AG09309 (cell line): ENCODE results near the gene RPS6KA4.

ENCODE experiments used
- DNase-seq: peaks from one replicate; pipeline ENCODE4 v3.0.0-alpha.2; 2010; ENCODE audit warnings: low read depth
- H3K4me3 ChIP-seq: 2 replicates; pipeline ENCODE4 v1.5.1; 2011; ENCODE audit warnings: mild to moderate bottlenecking, low read depth, low read length, moderate library complexity; ENCODE audit not compliant: control insufficient read depth
- TF ChIP-seq, protein P1 (sequence below): IDR thresholded peaks from 2 replicates; pipeline ENCODE4 v1.5.1; 2011; ENCODE audit warnings: mild to moderate bottlenecking, low read depth, low read length, inconsistent platforms; ENCODE audit not compliant: insufficient read depth, control insufficient read depth; ENCODE audit errors: missing control alignments

RPS6KA4 gene

DNA sequence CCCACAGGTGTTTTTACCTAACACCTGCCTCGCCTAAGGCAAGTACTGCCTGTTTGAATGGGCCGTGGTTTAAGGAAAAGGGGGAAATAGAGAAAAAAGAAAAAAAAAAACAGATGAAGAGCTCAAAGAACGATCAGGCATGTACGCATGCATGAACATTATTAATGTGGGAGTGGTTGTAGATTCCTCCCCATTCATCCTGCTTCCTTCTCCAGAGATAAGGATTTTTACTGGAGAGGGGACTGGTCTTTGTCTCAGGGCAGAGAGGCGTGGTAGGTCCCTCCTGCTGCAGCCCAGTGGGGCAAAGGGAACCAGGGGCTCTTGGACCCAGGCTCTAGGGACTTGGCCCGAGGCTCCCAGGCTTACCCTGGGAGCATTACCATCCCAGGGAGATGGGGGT is 23.1 kb downstream of the RPS6KA4 start:
- TF ChIP-seq, protein P1, sequence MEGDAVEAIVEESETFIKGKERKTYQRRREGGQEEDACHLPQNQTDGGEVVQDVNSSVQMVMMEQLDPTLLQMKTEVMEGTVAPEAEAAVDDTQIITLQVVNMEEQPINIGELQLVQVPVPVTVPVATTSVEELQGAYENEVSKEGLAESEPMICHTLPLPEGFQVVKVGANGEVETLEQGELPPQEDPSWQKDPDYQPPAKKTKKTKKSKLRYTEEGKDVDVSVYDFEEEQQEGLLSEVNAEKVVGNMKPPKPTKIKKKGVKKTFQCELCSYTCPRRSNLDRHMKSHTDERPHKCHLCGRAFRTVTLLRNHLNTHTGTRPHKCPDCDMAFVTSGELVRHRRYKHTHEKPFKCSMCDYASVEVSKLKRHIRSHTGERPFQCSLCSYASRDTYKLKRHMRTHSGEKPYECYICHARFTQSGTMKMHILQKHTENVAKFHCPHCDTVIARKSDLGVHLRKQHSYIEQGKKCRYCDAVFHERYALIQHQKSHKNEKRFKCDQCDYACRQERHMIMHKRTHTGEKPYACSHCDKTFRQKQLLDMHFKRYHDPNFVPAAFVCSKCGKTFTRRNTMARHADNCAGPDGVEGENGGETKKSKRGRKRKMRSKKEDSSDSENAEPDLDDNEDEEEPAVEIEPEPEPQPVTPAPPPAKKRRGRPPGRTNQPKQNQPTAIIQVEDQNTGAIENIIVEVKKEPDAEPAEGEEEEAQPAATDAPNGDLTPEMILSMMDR, result no peak
- DNase-seq, result no peak
- no peak overlapping the region for H3K4me3 ChIP-seq

DNA sequence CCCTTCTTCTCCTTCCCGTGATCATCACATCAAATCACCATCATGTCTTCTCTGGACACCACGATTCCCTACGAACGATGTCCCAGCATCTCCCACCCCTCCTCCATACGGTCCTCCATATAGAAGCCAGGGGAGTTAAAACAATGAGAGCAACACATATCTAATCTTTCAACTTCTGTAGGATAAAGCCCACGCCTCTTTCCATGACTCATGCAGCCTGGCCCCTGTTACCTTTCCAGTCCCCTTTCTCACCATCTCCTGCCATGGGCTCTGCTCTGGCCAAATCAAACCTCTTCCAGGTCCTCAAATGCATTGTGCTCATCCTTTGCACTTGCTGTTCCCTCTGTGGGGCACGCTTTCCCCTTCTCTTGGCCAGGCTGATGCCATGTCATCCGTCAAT is 23.6 kb downstream of the RPS6KA4 start:
- no peak for DNase-seq
- TF ChIP-seq, protein P1, result no peak
- H3K4me3 ChIP-seq, result no peak overlapping the region

DNA sequence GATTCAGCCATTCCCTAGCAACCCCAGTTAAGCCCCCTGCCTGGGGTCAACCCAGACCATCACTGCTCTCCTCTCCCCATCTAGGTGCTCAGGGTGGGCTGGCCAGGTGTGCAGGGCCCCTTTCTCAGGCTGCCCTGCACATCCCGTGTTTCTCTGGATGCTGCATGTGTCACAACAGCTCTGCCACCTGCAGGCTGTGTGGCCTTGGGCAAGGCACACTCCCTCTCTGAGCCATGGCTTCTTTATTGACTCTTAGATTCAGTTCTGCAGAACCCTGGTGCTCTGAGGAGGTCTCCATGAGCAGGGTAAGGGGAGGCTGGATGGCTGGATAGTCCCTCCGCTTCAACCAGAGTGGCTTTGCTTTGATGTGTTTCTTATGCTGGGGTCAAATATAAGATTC is 24.6 kb downstream of the RPS6KA4 start:
- DNase-seq, result no peak
- H3K4me3 ChIP-seq, result no peak overlapping the region
- TF ChIP-seq, protein P1, result no peak

DNA sequence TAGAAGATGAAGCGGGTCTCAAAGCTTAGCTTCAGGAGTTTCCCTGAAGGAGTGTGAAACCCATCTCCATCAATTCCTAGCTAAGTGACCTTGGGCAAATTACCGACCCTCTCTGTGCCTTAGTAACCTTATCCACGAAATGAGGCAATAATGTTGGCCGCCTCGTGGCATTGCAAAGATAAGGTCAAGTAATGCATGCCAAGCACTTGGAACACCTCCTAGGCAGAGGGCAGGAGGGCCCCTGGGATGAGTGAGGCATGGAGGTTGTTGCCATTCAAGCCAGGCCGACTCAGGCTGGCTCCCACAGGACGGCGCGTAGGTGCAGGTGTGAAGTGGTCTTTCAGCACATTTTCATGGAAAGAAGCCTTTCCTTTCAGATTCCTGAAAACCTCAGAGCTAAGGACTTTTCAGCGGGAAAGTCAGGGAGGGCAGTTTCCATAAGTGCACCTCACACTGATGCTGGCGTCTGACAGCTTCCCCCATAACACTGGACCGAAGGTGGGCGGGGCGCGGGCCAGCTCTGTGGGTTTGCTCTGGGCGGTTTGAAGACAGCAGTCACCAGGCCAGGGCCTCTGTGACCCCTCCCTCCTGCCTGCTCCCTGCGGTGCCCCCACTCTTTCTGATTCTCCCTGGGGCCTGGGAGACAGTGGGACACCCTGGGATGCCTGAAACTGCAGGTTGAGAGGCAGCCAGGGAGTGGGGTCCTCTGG is 25.2 kb downstream of the RPS6KA4 start:
- no peak for DNase-seq
- TF ChIP-seq, protein P1, result no peak
- H3K4me3 ChIP-seq, result no peak overlapping the region

DNA sequence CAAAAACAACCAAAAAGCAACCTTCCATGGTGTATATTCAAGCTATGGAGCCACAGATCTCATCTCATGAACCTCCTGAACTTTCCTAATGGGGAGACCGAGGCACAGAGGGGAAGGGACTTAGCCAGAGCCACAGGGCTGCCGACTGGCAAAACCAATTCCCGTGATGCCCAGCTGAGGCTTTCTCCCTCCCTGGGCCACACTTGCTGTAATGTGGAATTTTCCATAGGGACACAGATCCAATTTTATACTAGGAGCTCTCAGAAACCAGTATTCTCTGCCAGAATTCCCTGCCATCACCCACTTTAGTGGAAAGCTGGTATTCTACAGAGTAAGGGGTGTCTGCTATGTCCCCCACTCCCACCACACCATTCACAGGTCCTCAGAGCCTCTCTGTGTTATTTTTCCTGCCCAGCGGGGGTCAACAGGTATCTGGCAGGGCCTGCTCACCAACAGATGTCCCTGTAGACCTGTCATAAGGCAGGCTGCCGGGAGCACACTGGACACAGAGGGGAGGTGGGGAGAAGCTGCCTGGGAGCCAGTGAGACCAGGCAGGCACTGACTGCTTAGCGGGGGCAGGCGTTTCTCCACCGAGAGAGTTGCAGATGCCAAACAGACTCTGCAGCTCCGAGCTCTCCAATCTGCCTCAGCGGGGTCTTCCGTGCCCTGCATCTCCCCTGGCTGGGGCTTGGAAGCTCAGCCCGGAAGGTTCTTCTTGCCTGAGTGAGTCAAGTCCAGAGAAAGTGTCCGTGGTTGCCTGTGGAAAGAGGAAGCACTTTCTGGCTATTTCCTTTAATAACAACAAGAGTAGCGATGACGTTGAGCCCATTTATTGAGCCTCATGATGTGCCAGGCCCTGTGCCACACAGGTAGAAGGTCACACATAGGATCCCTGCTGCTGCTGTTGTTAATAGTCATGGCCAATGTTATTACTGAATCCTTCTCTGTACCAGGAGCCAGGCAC is 26.3 kb downstream of the RPS6KA4 start:
- DNase-seq, result no peak
- H3K4me3 ChIP-seq, result no peak overlapping the region
- TF ChIP-seq, protein P1, result no peak

DNA sequence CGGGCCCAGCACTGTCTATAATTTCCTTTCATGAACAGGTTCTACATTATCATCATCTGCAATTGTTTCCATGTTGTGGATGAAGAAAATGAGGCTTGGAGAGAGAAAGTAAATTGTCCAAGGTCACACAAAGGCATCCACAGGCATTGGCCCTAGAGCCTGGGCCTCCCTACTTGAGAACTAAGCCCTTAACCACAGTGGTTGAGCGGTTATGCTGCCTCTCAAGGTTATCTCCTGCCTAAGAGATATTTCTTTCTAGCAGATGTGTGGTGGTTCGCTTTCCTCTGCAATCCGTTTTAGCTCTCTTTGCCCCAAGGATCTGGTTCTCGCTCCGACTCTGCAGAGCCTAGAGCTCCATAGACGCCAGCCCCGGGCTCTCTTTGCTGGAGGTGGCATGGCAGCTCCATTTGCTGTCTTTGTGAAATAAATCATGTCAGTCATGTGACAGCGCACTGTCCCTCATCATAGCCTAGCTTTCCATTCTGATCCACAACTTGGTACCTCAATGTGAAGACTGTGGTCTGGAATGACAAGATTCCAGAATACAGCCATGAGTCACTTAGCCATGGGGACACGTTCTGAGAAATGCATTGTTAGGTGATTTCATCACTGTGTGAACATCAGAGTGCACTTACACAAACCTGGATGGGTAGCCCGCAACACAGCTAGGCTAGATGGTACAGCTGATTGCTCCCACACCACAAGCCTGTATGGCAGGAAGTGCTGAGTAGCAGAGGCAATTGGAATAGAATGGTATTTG is 27.2 kb downstream of the RPS6KA4 start:
- no peak overlapping the region for H3K4me3 ChIP-seq
- TF ChIP-seq, protein P1, result no peak
- DNase-seq, result no peak
